B cell (primary cell): ENCODE data around the gene NUDT14. TPM values are rescaled to one million over a fixed set of nuclear protein-coding genes. Genes with fewer than 3 reads are reported as not detected.

Experiments used
- ATAC-seq: fragments of 200-7000 bp; cut with Tn5 transposase; one replicate; pipeline ENCODE4 v1.10.0; 2021; ENCODE audit warnings: low read depth, mild to moderate bottlenecking, moderate number of reproducible peaks, moderate library complexity
- CTCF ChIA-PET: fragments of 350-600 bp; sonication (Branson Sonifier 250); formaldehyde crosslinking; loops from one replicate; lab custom pipeline; 2021; ENCODE audit warnings: antibody characterized with exemption, inconsistent platforms; lab: Charles Lee
- POLR2A ChIA-PET: fragments of 350-600 bp; sonication (Branson Sonifier 250); formaldehyde crosslinking; loops from one replicate; lab custom pipeline; 2021; ENCODE audit warnings: antibody characterized with exemption; lab: Charles Lee
- DNase-seq: peaks from one replicate; pipeline ENCODE4 v3.0.0; 2013
- H2AFZ ChIP-seq: 2 replicates; pipeline ENCODE4 v1.6.1; 2012; ENCODE audit warnings: mild to moderate bottlenecking, low read depth, low read length; ENCODE audit not compliant: insufficient read depth, poor library complexity, severe bottlenecking
- H3K27ac ChIP-seq, 2 donors: 1 replicate in 1 of 2; 2 replicates in 1 of 2; pipeline ENCODE4 v1.5.1; 2012 to 2013; ENCODE audit warnings: low read length in 2 of 2, mild to moderate bottlenecking in 2 of 2, moderate library complexity in 1 of 2
- H3K27me3 ChIP-seq, 4 experiments: fragments of 200-600 bp in 1 of 4; sonication (generic) in 1 of 4; replicated peaks in 1 of 4; 1 replicate in 2 of 4; 2 replicates in 2 of 4; pipeline versions ENCODE4 v1.6.1 to v1.7.0; 2013 to 2016; ENCODE audit warnings: low read length in 3 of 4, mild to moderate bottlenecking in 2 of 4, mixed read lengths in 1 of 4, moderate library complexity in 1 of 4; ENCODE audit not compliant: insufficient read depth in 4 of 4, control insufficient read depth in 3 of 4; ENCODE audit errors: control extremely low read depth in 1 of 4
- H3K36me3 ChIP-seq, 2 experiments: replicated peaks in 1 of 2; 1 replicate in 1 of 2; 2 replicates in 1 of 2; pipeline versions ENCODE4 v1.6.1 to v1.7.1; 2013; ENCODE audit warnings: low read length in 1 of 2; ENCODE audit not compliant: insufficient read depth in 2 of 2, control insufficient read depth in 1 of 2; ENCODE audit errors: control extremely low read depth in 1 of 2, extremely low read depth in 1 of 2
- H3K4me1 ChIP-seq, 2 donors: fragments of 200-600 bp in 1 of 2; sonication (generic) in 1 of 2; 1 replicate in 1 of 2; 2 replicates in 1 of 2; pipeline versions ENCODE4 v1.5.1 to v1.6.1; 2013 to 2017; ENCODE audit warnings: low read length in 2 of 2; ENCODE audit not compliant: control insufficient read depth in 2 of 2, insufficient read depth in 2 of 2
- H3K4me2 ChIP-seq: replicated peaks from 2 replicates; pipeline ENCODE3; 2012; ENCODE audit warnings: mild to moderate bottlenecking, low read depth, low read length; ENCODE audit not compliant: poor library complexity, severe bottlenecking
- H3K4me3 ChIP-seq, 5 experiments: fragments of 200-600 bp in 1 of 5; sonication (generic) in 1 of 5; 1 replicate in 3 of 5; 2 replicates in 2 of 5; pipeline versions ENCODE4 v1.5.1 to v1.7.0; 2011 to 2016; ENCODE audit warnings: low read length in 4 of 5, mild to moderate bottlenecking in 4 of 5, low read depth in 2 of 5, control low read depth in 1 of 5, moderate library complexity in 1 of 5; ENCODE audit not compliant: insufficient read depth in 1 of 5; ENCODE audit errors: control extremely low read depth in 1 of 5, extremely low read depth in 1 of 5
- H3K79me2 ChIP-seq: fragments of 200-600 bp; sonication (generic); one replicate; pipeline ENCODE4 v1.6.0; 2016; ENCODE audit warnings: low read length; ENCODE audit not compliant: control insufficient read depth, insufficient read depth
- H3K9ac ChIP-seq: fragments of 200-600 bp; sonication (generic); 2 replicates; pipeline ENCODE4 v1.6.1; 2017; ENCODE audit warnings: mild to moderate bottlenecking, low read length, moderate library complexity
- H3K9me3 ChIP-seq, 3 donors: one replicate each; pipeline versions ENCODE4 v1.6.1 to v1.7.1; 2013; ENCODE audit warnings: low read length in 2 of 3; ENCODE audit not compliant: control insufficient read depth in 2 of 3, insufficient read depth in 1 of 3; ENCODE audit errors: control extremely low read depth in 1 of 3
- H4K20me1 ChIP-seq: 2 replicates; pipeline ENCODE4 v1.6.0; 2012; ENCODE audit warnings: mild to moderate bottlenecking, low read length; ENCODE audit not compliant: insufficient read depth, control insufficient read depth, poor library complexity, severe bottlenecking
- H3K27ac Mint-ChIP-seq: one replicate; pipeline ENCODE4 v1.8.0; 2021; ENCODE audit warnings: mixed read lengths
- H3K27me3 Mint-ChIP-seq: one replicate; pipeline ENCODE4 v1.8.0; 2021; ENCODE audit warnings: mixed read lengths
- H3K4me1 Mint-ChIP-seq: one replicate; pipeline ENCODE4 v1.8.0; 2021; ENCODE audit warnings: mixed read lengths
- H3K4me3 Mint-ChIP-seq: one replicate; pipeline ENCODE4 v1.8.0; 2021; ENCODE audit warnings: mixed read lengths
- H3K9me3 Mint-ChIP-seq: one replicate; pipeline ENCODE4 v1.8.0; 2022; ENCODE audit warnings: mixed read lengths; ENCODE audit not compliant: insufficient read depth
- CTCF ChIP-seq: fragments of 200-600 bp; IDR thresholded peaks from one replicate; pipeline ENCODE4 v1.8.0; 2022; ENCODE audit warnings: antibody characterized with exemption, mild to moderate bottlenecking
- EZH2 ChIP-seq: IDR thresholded peaks from 2 replicates; pipeline ENCODE4 v1.6.1; 2012; ENCODE audit warnings: borderline replicate concordance, low read depth, mild to moderate bottlenecking, moderate library complexity, low read length; ENCODE audit not compliant: insufficient read depth, poor library complexity, severe bottlenecking
- WGBS: methylation state at CpG from one replicate; pipeline ENCODE4 v1.1.5; 2013; ENCODE audit warnings: missing lambda C conversion rate; ENCODE audit not compliant: insufficient coverage; 5-methylcytosine and 5-hydroxymethylcytosine counted together
- intact Hi-C: fragments of 100-400 bp; cut with micrococcal nuclease; formaldehyde crosslinking; loops from one replicate; pipeline ENCODE4 v1.10.0; 2022
- polyA plus RNA-seq: library from polyadenylated mRNA; depleted of rRNA; stranded (reverse); fragments of >200 nt; gene quantifications from 2 replicates; pipeline ENCODE4 v1.2.3, GENCODE V29; 2012
- total RNA-seq, 2 donors: library from RNA; stranded (reverse); fragments of 120-200 nt in 1 of 2; gene quantifications; 1 replicate in 1 of 2; 2 replicates in 1 of 2; pipeline versions ENCODE4 v1.2.3 to v1.2.4, GENCODE V29; 2013 to 2022

NUDT14 gene
- total and polyA plus RNA-seq, 2 donors (not counting 1 experiment from before 2014, with no cell fraction given) = 17.4 to 31.6 TPM

DNA sequence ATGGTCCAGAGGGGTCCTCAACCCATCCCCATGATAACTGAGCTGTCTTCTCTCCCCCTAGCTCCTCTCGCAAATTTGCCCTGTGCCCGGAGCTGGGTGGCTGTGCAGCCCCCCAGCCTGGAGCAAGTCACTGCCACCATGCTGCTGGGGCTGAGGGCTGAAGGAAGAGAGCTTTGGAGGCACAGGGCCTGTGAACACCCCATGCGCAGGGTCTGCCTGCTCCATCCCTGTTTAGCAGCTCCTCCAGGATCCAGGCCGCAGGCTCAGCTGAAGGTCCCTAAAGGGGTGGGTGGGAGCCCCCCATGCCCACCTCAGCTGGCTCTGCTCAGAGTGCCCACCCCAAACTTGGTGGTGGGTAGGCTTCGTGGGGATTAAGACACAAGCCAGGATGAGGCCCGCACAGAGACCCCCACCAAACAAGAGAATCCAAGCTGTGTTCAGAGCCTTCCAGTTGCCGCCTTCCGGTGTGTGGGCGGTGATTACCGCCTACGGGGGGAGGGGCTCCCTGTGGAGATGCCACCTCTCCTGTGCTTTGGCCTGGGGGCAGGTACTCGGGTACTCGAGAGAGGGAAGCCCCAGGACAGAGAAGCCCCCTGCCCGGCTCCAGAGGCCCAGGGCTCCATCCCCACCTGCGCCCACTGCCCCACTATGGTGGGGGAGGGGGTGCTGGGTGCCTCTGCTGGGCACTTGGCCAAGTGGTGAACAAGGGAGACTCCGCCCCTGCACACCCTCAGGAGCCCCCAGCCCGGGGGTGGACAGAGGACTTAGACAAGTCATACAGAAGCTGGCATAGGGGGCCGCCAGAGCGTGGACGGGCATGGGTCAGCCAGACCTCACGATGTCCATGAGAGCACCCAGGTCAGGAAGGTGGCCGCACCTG, 11.1 kb downstream of the NUDT14 start:
- ATAC-seq (no peak), DNase-seq (no peak)
- 69% methylated on average over 14 of the region's 22 CpGs for WGBS
- Histone ChIP-seq H4K20me1 (no peaks in the 10 kb centered on the region), H3K27me3 (peaks cover 0 to 47% (median 20%) of the 10 kb centered on the region in 4 experiments), H3K4me1 (peaks cover 25 to 32% of the 10 kb centered on the region in 2 donors), H2AFZ (no peak overlapping the region), H3K36me3 (no peaks in the 10 kb centered on the region), H3K9ac (no peak overlapping the region), H3K79me2 (no peaks in the 10 kb centered on the region), H3K27ac (no peak overlapping the region), H3K4me3 (no peak overlapping the region), H3K4me2 (no peak overlapping the region), H3K9me3 (no peaks in the 10 kb centered on the region)
- no peak for TF ChIP-seq CTCF
- TF ChIP-seq EZH2 = no peak
- intact Hi-C loops = no loop called here
- Mint-ChIP-seq H3K27ac (no peak overlapping the region), H3K27me3 (peaks cover 20% of the 10 kb centered on the region), H3K4me1 (peaks cover 30% of the 10 kb centered on the region), H3K9me3 (no peaks in the 10 kb centered on the region), H3K4me3 (peak overlapping the region; percentile 78)
- POLR2A ChIA-PET = interaction anchor here (0.5 kb wide), 1 partner anchor 1839 kb away, joined by 3 read pairs; no protein-coding TSS in a partner anchor
- CTCF ChIA-PET = interaction anchor here (0.7 to 1.4 kb wide), 3 partner anchors 10 to 123 kb away, joined by 3 read pairs; no protein-coding TSS in a partner anchor
